HG02759 (cell line): ENCODE measurements around the gene ZNF134.

Experiments
- ATAC-seq: cut with Tn5 transposase; IDR thresholded peaks from one replicate; pipeline ENCODE4 v1.9.1; 2021; ENCODE audit warnings: mild to moderate bottlenecking, moderate library complexity; ENCODE audit not compliant: unreplicated experiment

Gene ZNF134

DNA sequence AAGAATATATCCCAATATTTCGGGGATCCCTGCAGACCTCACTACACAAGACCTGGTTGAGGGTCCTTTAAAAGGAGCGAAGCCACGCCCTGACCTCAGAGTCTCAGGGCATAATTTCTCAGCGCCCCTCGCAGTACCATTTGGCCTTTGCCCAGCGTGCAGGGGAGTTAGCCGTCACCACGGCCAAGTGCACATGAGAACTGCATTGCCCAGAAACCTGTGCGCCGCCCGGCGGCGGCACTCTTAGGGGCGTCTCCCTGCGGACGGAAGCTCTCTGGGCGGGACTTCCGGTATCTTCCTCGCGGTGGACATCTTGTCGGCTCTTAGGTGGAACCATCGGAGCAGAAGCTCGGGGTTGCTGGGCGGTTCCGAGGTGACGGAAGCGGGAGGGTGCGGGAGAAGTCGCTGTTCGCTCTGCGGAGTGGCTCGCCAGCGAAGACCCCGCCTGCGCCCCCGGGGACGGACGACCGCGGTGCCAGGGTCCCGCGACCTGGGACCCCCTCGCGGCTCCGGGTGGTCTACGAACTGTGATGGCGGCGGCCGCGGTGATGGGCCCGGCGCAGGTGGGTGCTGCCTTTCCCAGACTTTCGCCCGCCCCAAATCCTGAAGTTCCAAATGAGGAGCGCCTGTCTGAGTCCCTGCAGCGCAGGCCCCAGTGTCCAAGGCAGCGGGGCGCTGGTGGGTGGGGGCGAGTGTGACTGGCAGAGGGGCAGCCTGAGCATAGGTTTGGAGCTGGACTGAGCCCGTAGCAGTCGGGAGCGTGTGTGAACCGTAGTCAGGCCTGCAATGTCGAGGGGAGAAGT, at the start of gene ZNF134:
Gene ZNF134, plus strand, starts transcription at position 302 of the 803 bp plus-strand sequence. CDS start 5,227 bp downstream, outside the sequence.
- ATAC-seq: peak; percentile 99

DNA sequence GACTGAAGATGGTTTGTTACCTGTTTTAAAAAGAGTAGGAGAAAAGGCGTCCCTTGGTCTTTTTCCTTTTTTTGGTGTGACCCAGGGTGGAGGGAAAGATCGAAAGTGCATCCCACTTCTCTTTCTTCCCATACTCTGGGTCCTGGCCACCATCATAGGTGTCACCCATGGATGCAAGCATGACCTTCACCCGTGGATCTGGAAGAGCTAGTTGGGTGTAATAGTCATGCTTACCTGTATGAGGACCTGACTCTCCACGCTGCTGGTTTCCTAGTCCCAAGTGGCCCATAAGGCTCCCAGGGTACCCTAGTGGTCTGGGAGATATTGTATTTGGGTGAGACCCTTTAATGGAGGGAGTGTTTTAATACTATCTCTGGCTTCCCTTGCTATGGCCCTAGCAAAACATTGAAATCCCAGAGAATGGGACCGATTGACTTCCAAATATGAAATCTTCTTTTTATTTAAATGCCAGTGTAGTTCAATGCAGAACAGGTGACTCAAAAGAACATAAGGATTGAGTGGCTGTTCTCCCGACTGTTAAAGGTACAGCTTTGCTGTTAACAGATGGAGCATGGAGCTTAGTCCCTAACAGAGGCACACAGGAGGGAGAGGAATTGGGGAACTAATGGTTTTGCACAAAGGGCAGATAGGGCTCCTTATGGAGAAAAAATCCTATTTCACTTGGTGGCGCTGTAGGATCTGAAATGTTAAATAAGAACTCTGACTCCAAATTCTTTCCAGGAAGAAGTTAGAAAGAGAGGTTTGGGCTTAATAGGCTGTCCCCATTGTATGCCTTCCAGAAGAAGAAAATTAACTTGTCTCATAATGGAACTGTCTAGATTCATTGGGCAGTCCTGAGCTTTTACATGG, 47.4 kb upstream of the ZNF134 start:
- ATAC-seq: no peak

DNA sequence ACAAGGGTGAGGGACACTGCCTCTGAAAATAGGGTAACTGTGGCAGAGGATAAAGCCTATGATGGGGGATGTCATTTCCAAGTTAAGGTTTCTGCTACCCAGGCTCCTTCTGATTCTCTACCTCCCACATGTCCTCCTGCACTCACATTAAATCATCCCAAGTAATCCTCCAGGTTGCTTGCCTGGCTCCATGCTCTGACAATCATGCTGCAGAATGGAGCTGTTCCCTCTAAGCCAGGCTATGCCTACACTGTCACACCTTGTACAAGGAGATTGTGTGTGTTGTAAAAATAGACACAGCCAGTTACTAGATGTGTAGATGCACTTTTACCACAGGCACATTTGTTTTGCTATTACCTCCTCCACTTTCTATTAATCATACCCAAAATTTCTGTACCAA, 43.3 kb upstream of the ZNF134 start:
- ATAC-seq: no peak

DNA sequence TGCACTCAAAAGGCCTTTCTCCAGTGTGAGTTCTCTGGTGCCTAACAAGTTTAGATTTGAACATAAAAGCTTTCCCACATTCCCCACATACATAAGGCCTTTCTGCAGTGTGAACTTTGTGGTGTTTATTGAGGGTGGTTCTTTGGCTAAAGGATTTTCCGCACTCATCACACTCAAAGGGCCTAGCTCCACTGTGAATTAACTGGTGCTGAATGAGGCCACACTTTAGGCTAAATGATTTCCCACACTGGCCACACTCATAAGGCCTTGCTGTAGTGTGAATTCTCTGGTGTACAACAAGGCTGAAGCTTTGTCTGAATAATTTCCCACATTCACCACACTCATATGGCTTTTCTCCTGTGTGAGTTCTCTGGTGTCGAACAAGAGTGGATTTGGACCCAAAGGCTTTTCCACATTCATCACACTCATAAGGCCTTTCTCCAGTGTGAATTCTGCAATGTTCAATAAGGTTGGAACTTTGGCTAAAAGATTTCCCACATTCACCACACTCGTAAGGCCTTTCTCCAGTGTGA, 41.6 kb upstream of the ZNF134 start:
- ATAC-seq: no peak

DNA sequence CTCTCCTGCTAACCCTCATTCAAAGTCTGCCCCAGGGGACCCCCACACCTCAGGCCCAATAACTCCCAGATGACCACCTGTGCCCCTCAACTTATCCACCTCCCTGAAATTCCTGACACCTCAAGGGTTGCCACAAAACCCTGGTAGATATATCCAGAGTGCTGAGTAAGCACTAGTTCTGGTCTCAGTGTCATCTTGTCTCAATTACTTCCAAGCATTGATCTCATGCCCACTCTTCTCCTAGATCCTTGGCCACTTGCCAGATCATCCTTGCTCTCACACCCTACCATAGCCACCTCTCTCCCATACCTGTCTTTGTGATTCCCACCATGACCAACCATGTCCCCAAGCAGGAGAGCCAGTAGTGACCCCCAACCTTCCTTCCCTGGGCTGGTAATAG, 37.4 kb upstream of the ZNF134 start:
- ATAC-seq: no peak

DNA sequence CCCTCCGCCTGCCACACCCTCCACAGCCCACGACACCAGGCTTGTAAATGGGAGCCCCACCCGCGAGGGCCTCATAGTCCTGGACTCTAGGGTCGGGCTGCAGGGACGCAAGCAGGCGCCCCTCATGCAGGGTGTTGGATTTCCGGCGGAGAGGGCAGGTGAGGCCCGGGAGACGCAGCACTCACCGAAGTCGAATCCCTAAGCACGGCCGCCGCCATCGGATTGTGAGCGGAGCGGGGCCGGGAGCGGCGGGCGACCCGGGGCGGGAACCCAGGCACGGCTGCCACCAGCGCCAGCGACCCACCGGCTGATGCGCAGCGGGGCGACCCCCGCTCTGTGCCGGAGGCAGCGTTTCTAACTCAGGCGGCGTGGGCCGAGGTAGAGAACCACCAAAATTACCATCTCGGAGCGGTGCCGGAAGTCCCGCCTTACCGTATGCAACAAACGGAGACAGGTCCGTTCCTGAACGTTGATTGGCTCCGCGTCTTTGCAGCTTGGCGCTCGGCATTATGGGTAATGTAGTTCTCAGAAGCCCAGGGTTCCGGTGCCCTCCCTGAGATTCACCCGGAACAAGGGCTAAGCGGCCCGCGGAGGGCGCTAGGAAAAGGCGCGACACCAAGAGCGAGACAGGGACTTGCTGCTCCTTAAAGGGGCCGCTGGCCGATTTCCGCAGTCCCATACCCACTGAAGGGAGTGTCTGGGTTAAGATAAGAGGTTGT, 35.4 kb upstream of the ZNF134 start, which contains the start of gene ZNF416:
Gene ZNF416, minus strand, starts transcription at position 425 of the 719 bp plus-strand sequence. Its CDS starts 207 bp downstream, at position 218.
- peak; percentile 98 for ATAC-seq

DNA sequence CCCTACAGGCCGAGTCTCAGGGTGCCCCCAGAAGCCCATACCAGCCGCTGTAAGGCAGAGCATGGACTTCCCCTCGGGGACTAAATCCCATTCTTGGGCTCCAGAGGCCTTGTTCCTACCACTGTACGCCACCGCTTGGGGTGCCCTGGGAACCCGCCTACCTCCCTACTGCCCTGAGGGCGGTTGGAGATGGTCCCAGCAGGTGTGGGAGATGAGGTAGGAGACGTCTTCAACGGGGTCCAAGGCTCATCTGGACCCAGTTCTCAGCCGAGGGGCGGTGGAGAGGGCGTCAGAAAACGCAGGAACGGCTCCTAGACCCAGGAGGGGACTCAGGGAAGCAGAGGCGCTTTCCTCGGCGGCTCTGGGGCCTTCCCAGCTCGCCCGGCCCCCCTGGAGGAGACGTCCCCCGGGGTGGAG, 30.9 kb upstream of the ZNF134 start:
- ATAC-seq: no peak

DNA sequence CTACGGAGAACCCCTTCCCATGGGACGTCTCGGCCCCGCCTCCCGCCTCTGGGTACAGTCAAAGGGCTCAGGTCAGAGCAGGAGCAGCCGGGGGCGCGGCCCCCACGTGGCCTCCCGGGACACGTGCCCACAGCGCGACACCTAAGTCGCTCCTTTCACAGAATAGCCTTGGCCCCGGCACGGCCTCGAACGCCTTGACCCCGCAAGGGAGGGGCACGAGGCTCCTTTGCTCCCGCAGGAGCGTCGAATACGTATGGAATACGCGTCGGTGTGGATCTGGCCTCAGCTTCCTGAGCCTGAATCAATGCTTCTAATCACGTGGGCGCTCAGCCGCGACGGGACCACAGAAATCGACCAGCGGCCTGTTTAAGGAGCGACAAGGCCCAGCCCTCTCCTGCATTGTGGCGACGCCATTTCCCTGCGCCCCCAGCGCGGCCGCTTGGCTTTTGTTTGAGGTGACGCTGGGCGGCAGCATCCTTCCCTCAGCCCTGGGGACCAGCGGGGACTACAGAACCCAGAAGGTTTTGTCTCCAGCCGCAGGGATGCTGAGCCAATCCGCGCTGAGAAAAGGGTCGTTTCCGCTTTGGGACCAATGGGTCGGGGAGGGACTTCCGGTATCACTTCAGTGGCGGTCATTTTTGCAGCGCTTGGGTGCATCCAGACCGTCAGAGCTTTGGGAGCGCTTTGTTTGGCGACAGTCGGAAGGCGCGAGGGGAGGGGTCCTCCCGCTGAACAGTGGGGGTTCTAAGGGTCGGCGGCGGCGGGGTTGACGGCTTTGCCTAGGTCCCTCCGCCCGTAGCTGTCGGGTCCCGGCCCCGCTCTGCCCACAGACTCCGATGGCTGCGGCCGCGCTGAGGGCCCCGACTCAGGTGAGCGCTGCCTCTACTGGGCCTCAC, 30.3 kb upstream of the ZNF134 start, which contains the start of gene ZIK1:
Gene ZIK1, plus strand, starts transcription at position 625 of the 896 bp plus-strand sequence. Its CDS starts 212 bp downstream, at position 837.
- ATAC-seq: peak; percentile 91

DNA sequence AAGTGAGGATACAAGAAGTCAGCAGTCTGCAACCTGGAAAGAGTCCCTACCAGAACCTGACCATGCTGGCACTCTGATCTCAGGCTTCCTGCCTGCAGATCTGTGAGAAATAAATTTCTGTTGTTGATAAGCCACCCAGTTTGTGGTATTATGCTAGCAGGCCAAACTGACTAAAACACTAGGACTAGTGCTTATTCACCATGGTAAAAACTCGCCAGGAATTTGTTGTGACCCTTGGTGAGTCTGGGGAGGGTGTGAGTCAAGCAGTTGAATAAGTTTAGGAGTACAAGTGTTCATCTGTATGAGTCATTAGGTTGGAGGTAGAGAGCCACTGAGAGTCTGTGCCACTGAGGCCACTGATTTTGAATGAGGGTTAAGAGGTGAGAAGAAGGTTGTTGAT, 26.5 kb upstream of the ZNF134 start:
- ATAC-seq: no peak

DNA sequence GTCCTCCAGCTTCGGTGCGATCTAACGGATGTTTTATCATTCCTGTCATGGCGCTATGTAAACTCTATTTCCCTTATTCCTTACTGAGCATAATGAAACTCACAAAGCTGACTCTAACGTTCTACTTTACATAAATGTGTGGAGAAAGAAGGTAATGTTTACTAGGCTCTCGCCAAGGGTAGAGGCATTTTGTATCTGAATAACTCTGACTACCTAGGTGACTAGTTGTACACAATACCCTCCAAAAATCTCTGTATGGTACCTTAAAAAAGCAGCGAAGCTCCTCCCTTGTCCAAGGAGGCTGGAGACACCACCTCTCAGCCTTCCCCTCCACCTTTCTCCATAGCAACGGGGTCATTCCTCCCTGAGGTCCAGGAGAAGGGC, 14.7 kb upstream of the ZNF134 start:
- no peak for ATAC-seq

DNA sequence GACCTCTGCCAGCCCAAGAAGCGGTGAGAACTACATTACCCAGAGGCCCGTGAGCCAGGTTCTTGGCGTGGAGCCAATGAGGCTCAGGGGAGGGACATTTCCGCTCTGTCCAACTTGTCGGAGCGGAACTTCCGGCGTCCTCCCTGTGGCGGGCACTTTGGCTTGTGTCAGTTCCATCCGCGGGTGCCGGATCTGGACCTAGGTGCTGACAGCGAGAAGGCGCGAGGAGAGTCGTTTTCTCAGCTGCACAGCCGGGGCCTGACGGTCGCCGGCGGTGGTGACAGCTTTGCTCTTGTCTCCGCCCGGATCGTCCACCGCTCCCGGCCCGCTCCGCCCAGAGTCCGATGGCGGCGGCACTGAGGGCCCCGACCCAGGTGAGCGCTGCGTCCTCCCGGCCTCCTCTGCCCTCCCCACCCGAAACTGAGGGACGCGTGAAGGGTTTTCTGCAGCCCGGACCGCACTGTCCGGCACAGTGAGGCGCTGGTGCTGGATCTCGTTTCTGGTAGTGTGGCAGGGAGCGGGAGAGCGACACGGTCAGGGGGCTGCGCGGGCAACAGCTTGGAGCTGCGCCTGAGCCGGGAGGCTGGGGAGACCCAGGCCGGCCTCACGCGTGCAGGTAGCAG, 14.2 kb upstream of the ZNF134 start, which contains the start of gene ZNF530:
Gene ZNF530, plus strand, starts transcription at position 125 of the 623 bp plus-strand sequence. CDS start 4,461 bp downstream, outside the sequence.
- peak; percentile 96 for ATAC-seq

DNA sequence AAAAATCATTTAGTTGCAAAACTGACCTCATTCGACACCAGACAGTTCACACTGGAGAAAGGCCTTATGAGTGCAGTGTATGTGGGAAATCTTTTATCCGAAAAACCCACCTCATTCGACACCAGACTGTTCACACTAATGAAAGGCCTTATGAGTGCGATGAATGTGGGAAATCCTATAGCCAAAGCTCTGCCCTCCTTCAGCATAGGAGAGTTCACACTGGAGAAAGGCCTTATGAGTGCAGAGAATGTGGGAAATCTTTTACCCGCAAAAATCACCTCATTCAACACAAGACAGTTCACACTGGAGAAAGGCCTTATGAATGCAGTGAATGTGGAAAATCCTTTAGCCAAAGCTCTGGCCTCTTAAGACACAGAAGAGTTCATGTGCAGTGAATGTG, 7.1 kb upstream of the ZNF134 start:
- ATAC-seq: no peak

DNA sequence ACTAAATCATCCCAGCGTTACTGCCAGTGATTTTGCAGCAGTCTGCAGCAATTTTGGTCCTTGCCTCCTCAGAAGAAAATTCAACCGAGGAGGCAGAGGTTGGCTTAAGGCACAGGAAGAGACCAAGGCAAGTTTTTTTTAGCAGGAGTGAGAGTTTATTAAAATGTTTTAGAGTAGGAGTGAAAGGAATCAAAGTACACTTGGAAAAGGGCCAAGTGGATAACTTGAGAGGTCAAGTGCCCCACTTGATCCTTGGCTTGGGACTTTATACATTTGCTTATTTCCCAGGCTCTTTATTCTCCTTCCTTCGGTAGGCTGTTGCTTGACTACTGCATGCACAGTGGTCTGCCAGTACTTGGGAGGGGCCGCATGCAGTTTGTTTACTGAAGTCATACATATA, 2.9 kb upstream of the ZNF134 start:
- no peak for ATAC-seq

DNA sequence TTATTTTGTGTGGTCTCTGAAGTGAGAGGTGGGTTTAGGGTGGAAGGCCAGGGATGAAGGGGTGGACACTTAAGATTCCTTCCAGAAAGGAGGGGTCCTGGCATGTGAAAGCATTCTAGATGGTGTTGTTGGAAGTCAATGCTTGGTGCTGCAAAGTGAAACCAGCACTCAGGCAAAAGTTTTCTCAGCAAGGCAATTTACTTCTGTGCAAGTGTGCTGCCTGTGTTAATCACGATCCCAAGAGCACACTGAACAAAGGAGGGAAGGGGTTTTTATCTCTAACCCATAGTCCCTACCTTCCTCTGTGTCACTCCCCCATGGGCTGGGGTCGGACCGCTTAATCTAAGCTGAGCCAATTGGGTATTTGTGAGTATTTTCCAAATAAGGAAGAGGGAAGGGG, 1.3 kb downstream of the ZNF134 start:
- no peak for ATAC-seq

DNA sequence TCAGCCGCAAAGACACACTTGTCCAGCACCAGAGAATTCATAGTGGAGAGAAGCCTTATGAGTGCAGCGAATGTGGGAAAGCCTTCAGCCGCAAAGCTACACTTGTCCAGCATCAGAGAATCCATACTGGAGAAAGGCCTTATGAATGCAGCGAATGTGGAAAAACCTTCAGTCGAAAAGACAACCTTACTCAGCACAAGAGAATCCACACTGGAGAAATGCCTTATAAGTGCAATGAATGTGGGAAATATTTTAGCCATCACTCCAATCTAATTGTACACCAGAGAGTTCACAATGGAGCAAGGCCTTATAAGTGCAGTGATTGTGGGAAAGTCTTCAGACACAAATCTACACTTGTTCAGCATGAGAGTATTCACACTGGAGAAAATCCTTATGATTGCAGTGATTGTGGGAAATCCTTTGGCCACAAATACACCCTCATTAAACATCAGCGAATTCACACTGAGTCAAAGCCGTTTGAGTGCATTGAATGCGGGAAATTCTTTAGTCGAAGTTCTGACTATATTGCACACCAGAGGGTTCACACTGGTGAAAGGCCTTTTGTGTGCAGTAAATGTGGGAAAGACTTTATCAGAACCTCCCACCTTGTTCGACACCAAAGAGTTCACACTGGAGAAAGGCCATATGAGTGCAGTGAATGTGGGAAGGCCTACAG, 6.8 kb downstream of the ZNF134 start:
- ATAC-seq: no peak

DNA sequence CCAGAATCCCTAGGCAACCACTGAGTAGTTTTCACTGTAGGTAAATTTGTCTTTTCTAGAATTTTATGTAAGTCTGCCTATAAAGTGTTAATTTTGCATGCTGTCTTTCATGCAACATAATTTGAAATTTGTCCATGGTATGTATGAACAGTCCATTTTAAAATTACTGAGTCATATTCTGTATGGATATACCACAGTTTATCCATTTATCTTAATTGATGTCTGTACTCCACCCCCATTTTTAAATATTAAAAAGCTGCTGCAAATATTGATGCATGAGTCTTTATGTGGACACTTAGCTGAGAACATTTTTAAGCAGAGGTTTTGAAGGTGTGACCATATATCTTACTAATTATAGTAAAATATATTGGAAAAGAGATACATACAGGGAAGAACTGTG, 9.0 kb downstream of the ZNF134 start:
- ATAC-seq: no peak

DNA sequence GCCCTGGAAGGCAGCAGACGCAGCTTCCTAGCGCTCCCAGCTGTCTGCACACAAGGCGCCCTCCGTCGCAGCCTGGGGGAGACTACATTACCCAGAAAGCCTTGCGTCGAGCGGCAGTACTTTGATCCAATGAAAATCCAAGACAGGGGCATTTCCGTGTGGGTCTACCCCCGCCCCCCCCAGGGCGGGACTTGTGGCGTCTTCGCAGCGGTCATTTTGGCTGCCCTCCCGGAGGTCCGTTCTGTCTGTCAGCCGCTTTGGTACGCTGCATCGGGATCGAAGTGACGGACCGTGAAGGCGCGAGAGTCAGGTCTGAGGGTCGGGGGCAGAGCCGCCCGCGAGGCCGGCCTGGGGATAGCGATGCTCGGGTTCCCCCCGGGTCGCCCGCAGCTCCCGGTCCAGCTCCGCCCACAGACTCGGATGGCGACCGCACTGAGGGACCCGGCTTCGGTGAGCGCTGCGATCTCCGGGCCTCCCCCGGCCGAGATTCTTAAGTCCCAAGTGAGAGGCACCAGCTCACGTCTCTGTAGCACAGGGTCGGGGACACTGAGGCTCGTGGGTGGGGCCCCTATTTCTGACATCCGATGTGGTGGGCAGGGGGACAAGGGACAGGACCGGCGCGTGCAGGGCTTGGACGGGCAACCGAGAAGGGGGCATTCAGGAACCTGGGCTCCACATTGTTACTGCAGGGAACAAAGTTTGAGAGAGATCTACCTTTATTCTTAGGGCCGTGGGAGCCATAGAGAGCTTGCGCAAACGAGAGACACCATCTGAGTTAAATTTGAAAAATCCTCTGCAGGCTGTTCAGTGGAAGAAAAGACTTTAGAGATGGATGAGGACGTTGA, 19.2 kb downstream of the ZNF134 start, which contains the start of gene ZNF211:
Gene ZNF211, plus strand, starts transcription at position 182 of the 845 bp plus-strand sequence. Its CDS starts 179 bp downstream, at position 361.
- ATAC-seq: peak; percentile 97

DNA sequence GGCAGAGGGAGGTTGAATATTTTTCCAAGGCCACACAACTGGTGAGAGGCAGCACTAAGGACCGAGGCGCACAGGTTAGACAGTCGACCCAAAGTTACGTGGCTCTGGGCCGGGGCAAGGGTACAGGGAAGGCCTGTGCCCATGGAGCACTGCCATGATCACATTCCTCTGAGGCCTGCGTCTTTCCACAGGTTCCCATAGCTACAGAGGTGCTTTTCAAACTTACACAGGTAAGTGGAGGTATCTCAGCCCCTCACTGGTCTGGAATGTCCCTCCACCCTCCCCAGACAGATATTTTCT, 19.7 kb downstream of the ZNF134 start:
- ATAC-seq: no peak
